A549 (cell line): ENCODE results near the gene INTS7. TPM values are rescaled to one million over a fixed set of nuclear protein-coding genes. Genes with fewer than 3 reads are reported as not detected.

Experiments
- ATAC-seq, 2 experiments: fragments of 200-7000 bp in 1 of 2; fragments of >200 bp in 1 of 2; cut with Nextera tagmentation in 1 of 2; cut with Tn5 transposase in 1 of 2; 3 replicates each; pipeline versions ENCODE4 v1.8.0 to v1.9.1; 2018 to 2020; ENCODE audit warnings: mild to moderate bottlenecking in 1 of 2, moderate library complexity in 1 of 2
- CTCF ChIA-PET: fragments of 300-600 bp; sonication (Branson Sonifier 250); formaldehyde crosslinking; extraction: SDS; loops from one replicate; lab custom pipeline; 2021; ENCODE audit warnings: antibody characterized with exemption, inconsistent platforms; lab: Yijun Ruan, JAX
- POLR2A ChIA-PET: fragments of 350-600 bp; formaldehyde crosslinking; extraction: SDS; loops from one replicate; lab custom pipeline; 2021; ENCODE audit warnings: antibody characterized with exemption, inconsistent platforms; lab: Yijun Ruan, JAX
- DNase-seq, 2 experiments: peaks; one replicate each; pipeline versions ENCODE4 v3.0.0 to v3.0.0-alpha.2; 2011 to 2016; ENCODE audit warnings: low read depth in 1 of 2, low spot score in 1 of 2
- FAIRE-seq: peaks from 2 replicates; lab custom pipeline; 2011; peaks lifted over from hg19 to GRCh38; lab: Jason Lieb, UNC
- H3K27ac ChIP-seq, 2 experiments: fragments of >200 bp; sonication (Bioruptor Twin); formaldehyde crosslinking; 3 replicates each; pipeline ENCODE4 v1.5.1; 2016 to 2017
- H3K4me1 ChIP-seq: fragments of >200 bp; sonication (Bioruptor Twin); formaldehyde crosslinking; 3 replicates; pipeline ENCODE4 v1.6.1; 2016
- H3K4me2 ChIP-seq: fragments of >200 bp; sonication (Bioruptor Twin); formaldehyde crosslinking; 3 replicates; pipeline ENCODE4 v1.6.1; 2016
- H3K4me3 ChIP-seq: fragments of >200 bp; sonication (Bioruptor Twin); formaldehyde crosslinking; 3 replicates; pipeline ENCODE4 v1.5.1; 2016
- H3K9me3 ChIP-seq: fragments of >200 bp; sonication (Bioruptor Twin); formaldehyde crosslinking; 3 replicates; pipeline ENCODE4 v1.6.1; 2016
- CBX2 ChIP-seq: fragments of 200-600 bp; sonication (generic); IDR thresholded peaks from 2 replicates; pipeline ENCODE4 v1.6.1; 2016; ENCODE audit warnings: low read depth, mild to moderate bottlenecking, borderline replicate concordance
- CHD4 ChIP-seq: fragments of 200-600 bp; sonication (generic); IDR thresholded peaks from 2 replicates; pipeline ENCODE4 v1.6.1; 2016; ENCODE audit warnings: antibody characterized with exemption, mild to moderate bottlenecking, borderline replicate concordance
- EHF ChIP-seq: fragments of 250-450 bp; sonication (Bioruptor Pico); IDR thresholded peaks from 2 replicates; pipeline ENCODE4 v1.5.0; 2020; ENCODE audit warnings: mild to moderate bottlenecking
- FOXS1 ChIP-seq: fragments of 250-450 bp; sonication (Bioruptor Pico); IDR thresholded peaks from 2 replicates; pipeline ENCODE4 v1.5.0; 2020; ENCODE audit warnings: mild to moderate bottlenecking, moderate library complexity
- HDAC2 ChIP-seq: fragments of 200-600 bp; sonication (generic); IDR thresholded peaks from 2 replicates; pipeline ENCODE4 v1.6.1; 2016
- JUN ChIP-seq, 2 experiments: fragments of >200 bp; sonication (Bioruptor Twin); formaldehyde crosslinking; IDR thresholded peaks; 2 replicates in 1 of 2; 3 replicates in 1 of 2; pipeline ENCODE4 v1.6.1; 2016 to 2017
- JUNB ChIP-seq: fragments of >200 bp; sonication (Bioruptor Twin); formaldehyde crosslinking; IDR thresholded peaks from 2 replicates; pipeline ENCODE4 v1.6.1; 2016
- KDM5A ChIP-seq: fragments of 200-600 bp; sonication (generic); IDR thresholded peaks from 2 replicates; pipeline ENCODE4 v1.6.1; 2016; ENCODE audit warnings: antibody characterized with exemption, mild to moderate bottlenecking
- NFE2L2 ChIP-seq: fragments of 150-350 bp; conservative IDR thresholded peaks from 2 replicates; pipeline ENCODE4 v1.6.1; 2014; ENCODE audit warnings: low read length
- NPAS2 ChIP-seq: fragments of 250-450 bp; sonication (Bioruptor Pico); IDR thresholded peaks from 2 replicates; pipeline ENCODE4 v1.8.0; 2022; ENCODE audit warnings: mild to moderate bottlenecking, moderate library complexity, borderline replicate concordance
- PHF8 ChIP-seq: fragments of 200-600 bp; sonication (generic); IDR thresholded peaks from 2 replicates; pipeline ENCODE4 v1.6.1; 2016; ENCODE audit warnings: low read depth, mild to moderate bottlenecking, antibody characterized with exemption, moderate library complexity, borderline replicate concordance
- POLR2A ChIP-seq: IDR thresholded peaks from 2 replicates; pipeline ENCODE4 v1.6.1; 2012; ENCODE audit warnings: mild to moderate bottlenecking, low read length
- RAD21 ChIP-seq, 2 experiments: fragments of >200 bp in 1 of 2; sonication (Bioruptor Twin) in 1 of 2; formaldehyde crosslinking in 1 of 2; IDR thresholded peaks in 1 of 2; conservative IDR thresholded peaks in 1 of 2; 2 replicates in 1 of 2; 3 replicates in 1 of 2; pipeline ENCODE4 v1.6.1; 2012 to 2018; ENCODE audit warnings: inconsistent platforms in 1 of 2
- RARB ChIP-seq: fragments of 250-450 bp; sonication (Bioruptor Pico); IDR thresholded peaks from 2 replicates; pipeline ENCODE4 v1.8.0; 2021; ENCODE audit warnings: mild to moderate bottlenecking, moderate library complexity
- RCOR1 ChIP-seq: fragments of 150-350 bp; IDR thresholded peaks from 2 replicates; pipeline ENCODE4 v1.6.1; 2014; ENCODE audit warnings: antibody characterized with exemption, low read length, low read depth
- RFX5 ChIP-seq: fragments of 450-650 bp; IDR thresholded peaks from 2 replicates; pipeline ENCODE4 v1.7.1; 2014; ENCODE audit warnings: antibody characterized with exemption, mild to moderate bottlenecking, moderate library complexity
- RNF2 ChIP-seq: fragments of 200-600 bp; sonication (generic); IDR thresholded peaks from 2 replicates; pipeline ENCODE4 v1.6.1; 2016; ENCODE audit warnings: low read depth, mild to moderate bottlenecking, antibody characterized with exemption, moderate library complexity, borderline replicate concordance
- SMC3 ChIP-seq: fragments of >200 bp; sonication (Bioruptor Twin); formaldehyde crosslinking; IDR thresholded peaks from 3 replicates; pipeline ENCODE4 v1.6.1; 2018; ENCODE audit warnings: inconsistent platforms
- TP53 ChIP-seq: fragments of 250-450 bp; sonication (Bioruptor Pico); IDR thresholded peaks from 2 replicates; pipeline ENCODE4 v1.5.0; 2021; ENCODE audit warnings: mild to moderate bottlenecking, moderate library complexity
- ZSCAN20 ChIP-seq: fragments of 250-450 bp; sonication (Bioruptor Pico); IDR thresholded peaks from 2 replicates; pipeline ENCODE4 v1.8.0; 2022; ENCODE audit warnings: mild to moderate bottlenecking, moderate library complexity
- WGBS: methylation state at CpG from one replicate; pipeline ENCODE4 v1.1.6; 2017; ENCODE audit errors: missing lambda C conversion rate; 5-methylcytosine and 5-hydroxymethylcytosine counted together
- polyA plus RNA-seq, 4 experiments: library from polyadenylated mRNA; depleted of rRNA in 3 of 4; stranded (reverse); fragments of >200 nt; fragmentation: RNase III in 1 of 4; extraction: RNeasy Plus Mini Kit Qiagen cat#74134 plus additional on column Dnase treatment in 1 of 4; gene quantifications; 2 replicates in 3 of 4; 3 replicates in 1 of 4; pipeline ENCODE4 v1.2.3, GENCODE V29; 2011 to 2017
- TF ChIP-seq, protein P1 (sequence below): fragments of 250-450 bp; sonication (Bioruptor Pico); IDR thresholded peaks from 2 replicates; pipeline ENCODE4 v1.5.0; 2021; ENCODE audit warnings: mild to moderate bottlenecking, moderate library complexity, borderline replicate concordance
- TF ChIP-seq, protein P2 (sequence below): fragments of >200 bp; sonication (Bioruptor Twin); formaldehyde crosslinking; IDR thresholded peaks from 2 replicates; pipeline ENCODE4 v1.6.1; 2016
- TF ChIP-seq, protein P3 (sequence below): fragments of 250-450 bp; sonication (Bioruptor Pico); IDR thresholded peaks from 2 replicates; pipeline ENCODE4 v1.5.0; 2020; ENCODE audit warnings: low read depth, mild to moderate bottlenecking, moderate library complexity
- TF ChIP-seq, protein P4 (sequence below): fragments of 450-650 bp; IDR thresholded peaks from 2 replicates; pipeline ENCODE4 v1.6.1; 2014; ENCODE audit warnings: antibody characterized with exemption

The INTS7 gene
- polyA plus RNA-seq, 2 of the 4 experiments (the other 2 are of a cell fraction): 21.5 to 47.2 TPM

DNA sequence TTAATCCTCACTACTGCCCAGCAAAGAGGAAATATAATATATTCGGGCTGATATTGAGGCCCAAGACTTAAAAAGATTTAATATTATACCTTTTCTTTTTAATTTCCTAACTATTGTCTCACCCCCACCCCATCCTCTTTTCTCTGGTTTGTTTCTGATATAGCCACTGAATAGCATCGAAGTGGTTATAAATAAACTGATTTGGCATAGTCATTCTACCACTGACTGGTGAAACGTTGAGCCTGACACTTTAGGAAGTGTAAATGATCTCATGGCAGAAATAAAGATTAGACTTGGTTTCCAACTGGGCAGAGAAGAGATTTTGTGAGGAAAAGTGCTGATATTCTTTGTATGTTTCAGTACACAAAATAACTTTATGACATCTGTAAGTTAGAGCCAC is 39.5 kb upstream of the INTS7 start (continued):
- TF ChIP-seq, protein P1, sequence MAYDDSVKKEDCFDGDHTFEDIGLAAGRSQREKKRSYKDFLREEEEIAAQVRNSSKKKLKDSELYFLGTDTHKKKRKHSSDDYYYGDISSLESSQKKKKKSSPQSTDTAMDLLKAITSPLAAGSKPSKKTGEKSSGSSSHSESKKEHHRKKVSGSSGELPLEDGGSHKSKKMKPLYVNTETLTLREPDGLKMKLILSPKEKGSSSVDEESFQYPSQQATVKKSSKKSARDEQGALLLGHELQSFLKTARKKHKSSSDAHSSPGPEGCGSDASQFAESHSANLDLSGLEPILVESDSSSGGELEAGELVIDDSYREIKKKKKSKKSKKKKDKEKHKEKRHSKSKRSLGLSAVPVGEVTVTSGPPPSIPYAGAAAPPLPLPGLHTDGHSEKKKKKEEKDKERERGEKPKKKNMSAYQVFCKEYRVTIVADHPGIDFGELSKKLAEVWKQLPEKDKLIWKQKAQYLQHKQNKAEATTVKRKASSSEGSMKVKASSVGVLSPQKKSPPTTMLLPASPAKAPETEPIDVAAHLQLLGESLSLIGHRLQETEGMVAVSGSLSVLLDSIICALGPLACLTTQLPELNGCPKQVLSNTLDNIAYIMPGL (CRISPR knock-in tag): no peak

DNA sequence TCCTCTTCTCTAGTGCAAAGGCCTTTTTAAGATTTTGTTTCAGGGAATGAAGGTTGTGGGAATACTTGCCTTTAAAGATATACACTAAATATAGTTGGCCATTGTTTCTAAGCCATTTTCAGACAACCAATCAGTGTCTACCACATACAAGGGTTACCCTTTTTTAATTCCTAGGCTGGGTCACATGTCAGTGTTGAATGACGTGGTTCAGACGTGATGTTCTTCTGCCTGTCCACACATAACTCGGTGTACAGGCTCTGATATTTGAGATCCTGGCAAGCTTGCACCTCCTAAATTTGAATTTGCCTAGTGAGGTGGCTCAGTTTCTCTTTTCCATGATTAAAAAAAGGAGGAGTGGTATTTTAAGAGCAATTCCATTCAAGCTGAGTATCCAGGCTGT is 39.0 kb upstream of the INTS7 start:
- no peak for FAIRE-seq
- TF ChIP-seq SMC3 (no peak), KDM5A (no peak), ZSCAN20 (CRISPR knock-in tag) (no peak), CBX2 (no peak), RARB (CRISPR knock-in tag) (no peak), RAD21 (conservative IDR thresholded peaks at IDR 0.05 in 1 of 2, IDR thresholded peaks at IDR 0.05 in 1 of 2) (no peak), HDAC2 (no peak), EHF (no peak), NPAS2 (no peak), PHF8 (no peak), TP53 (CRISPR knock-in tag) (no peak), NFE2L2 (no peak), RCOR1 (no peak), JUNB (no peak), JUN (IDR thresholded peaks at IDR 0.05) (no peak)
- TF ChIP-seq, protein P2, sequence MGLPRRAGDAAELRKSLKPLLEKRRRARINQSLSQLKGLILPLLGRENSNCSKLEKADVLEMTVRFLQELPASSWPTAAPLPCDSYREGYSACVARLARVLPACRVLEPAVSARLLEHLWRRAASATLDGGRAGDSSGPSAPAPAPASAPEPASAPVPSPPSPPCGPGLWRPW: no peak
- TF ChIP-seq, protein P3, sequence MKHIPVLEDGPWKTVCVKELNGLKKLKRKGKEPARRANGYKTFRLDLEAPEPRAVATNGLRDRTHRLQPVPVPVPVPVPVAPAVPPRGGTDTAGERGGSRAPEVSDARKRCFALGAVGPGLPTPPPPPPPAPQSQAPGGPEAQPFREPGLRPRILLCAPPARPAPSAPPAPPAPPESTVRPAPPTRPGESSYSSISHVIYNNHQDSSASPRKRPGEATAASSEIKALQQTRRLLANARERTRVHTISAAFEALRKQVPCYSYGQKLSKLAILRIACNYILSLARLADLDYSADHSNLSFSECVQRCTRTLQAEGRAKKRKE (CRISPR knock-in tag): no peak
- TF ChIP-seq, all 56 proteins: peak for 0
- H3K4me3 ChIP-seq: no peak overlapping the region
- H3K27ac ChIP-seq: no peak overlapping the region
- no peaks in the 10 kb centered on the region for H3K4me1 ChIP-seq
- WGBS: 92% methylated on average over 3 of the region's 3 CpGs
- DNase-seq (no peak), ATAC-seq (no peak)
- no peaks in the 10 kb centered on the region for H3K9me3 ChIP-seq
- H3K4me2 ChIP-seq: no peak overlapping the region
- POLR2A ChIA-PET: no interaction called here
- CTCF ChIA-PET: no interaction called here

DNA sequence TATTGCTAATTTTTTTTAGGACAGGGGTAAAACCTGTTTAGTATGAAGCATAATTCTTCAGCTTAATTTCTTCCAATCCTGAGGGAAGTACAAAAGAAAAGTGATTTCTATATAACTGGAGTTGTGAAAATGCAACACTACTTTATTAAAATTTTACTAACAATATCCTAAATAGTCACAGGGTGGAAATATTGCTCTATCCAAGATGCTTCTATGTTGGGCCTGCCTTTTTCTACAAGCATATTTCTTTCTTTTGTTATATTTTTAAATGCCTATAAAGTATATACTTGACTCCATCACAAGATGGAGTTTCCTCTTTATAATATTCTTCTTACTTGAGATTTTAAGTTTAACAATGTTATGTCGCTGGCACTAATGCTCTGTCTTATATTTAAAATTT is 38.1 kb upstream of the INTS7 start:
- DNase-seq (no peak), ATAC-seq (no peak), FAIRE-seq (no peak)
- H3K4me3 ChIP-seq: no peak overlapping the region
- H3K9me3 ChIP-seq: no peaks in the 10 kb centered on the region
- CTCF ChIA-PET: interaction anchor here (3.6 to 5.9 kb wide), 4 partner anchors 13 to 382 kb away, joined by 34 to 230 read pairs (median 92); no protein-coding TSS in a partner anchor
- WGBS: 82% methylated on average over 1 of the region's 1 CpG
- H3K27ac ChIP-seq: no peak overlapping the region
- no peak overlapping the region for H3K4me2 ChIP-seq
- H3K4me1 ChIP-seq: no peaks in the 10 kb centered on the region
- POLR2A ChIA-PET: no interaction called here
- TF ChIP-seq, protein P4, sequence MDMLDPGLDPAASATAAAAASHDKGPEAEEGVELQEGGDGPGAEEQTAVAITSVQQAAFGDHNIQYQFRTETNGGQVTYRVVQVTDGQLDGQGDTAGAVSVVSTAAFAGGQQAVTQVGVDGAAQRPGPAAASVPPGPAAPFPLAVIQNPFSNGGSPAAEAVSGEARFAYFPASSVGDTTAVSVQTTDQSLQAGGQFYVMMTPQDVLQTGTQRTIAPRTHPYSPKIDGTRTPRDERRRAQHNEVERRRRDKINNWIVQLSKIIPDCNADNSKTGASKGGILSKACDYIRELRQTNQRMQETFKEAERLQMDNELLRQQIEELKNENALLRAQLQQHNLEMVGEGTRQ: no peak
- no peak for TF ChIP-seq CHD4
- no peak for TF ChIP-seq TP53 (CRISPR knock-in tag)
- no peak for TF ChIP-seq RNF2
- TF ChIP-seq, protein P2: no peak
- no peak for TF ChIP-seq ZSCAN20 (CRISPR knock-in tag)
- TF ChIP-seq POLR2A: no peak
- TF ChIP-seq FOXS1 (CRISPR knock-in tag): no peak
- no peak for TF ChIP-seq CBX2
- TF ChIP-seq RFX5: no peak
- no peak for TF ChIP-seq PHF8
